Stomach (tissue), 4 donors: ENCODE results near the gene KDM4B.

Source experiments
- CTCF ChIP-seq, 7 experiments: fragments of 450-650 bp in 4 of 7; fragments of 200-600 bp in 3 of 7; sonication (generic) in 3 of 7; IDR thresholded peaks; one replicate each; pipeline ENCODE4 v1.5.1; 2016 to 2019; ENCODE audit warnings: antibody characterized with exemption in 7 of 7, control low read depth in 2 of 7, mild to moderate bottlenecking in 1 of 7
- EP300 ChIP-seq: sonication (generic); formaldehyde crosslinking; IDR thresholded peaks from one replicate; pipeline ENCODE4 v1.6.1; 2017; ENCODE audit warnings: antibody characterized with exemption
- POLR2AphosphoS5 ChIP-seq, 3 donors: sonication (generic); formaldehyde crosslinking; IDR thresholded peaks; one replicate each; pipeline ENCODE4 v1.6.1; 2016; ENCODE audit warnings: antibody characterized with exemption in 3 of 3

DNA sequence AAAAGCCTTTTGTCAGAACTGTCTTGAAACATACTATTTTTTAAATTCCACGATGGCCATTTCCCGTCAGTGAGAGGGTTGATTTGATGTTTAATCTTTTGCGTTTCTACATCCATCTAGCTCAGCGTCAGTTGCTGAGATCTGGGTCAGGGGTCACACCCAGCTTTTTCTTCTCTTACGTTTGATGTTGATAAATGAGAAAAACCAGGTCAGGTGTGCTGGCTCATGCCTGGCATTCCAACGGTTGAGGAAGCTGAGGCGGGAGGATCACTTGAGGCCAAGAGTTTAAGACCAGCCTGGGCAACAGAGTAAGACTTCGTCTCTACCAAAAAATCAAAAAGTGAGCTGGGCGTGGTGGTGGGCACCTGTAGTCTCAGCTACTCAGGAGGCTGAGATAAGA, 202.8 kb downstream of the KDM4B start:
- TF ChIP-seq CTCF (IDR thresholded peaks at IDR 0.05) (no peak), EP300 (no peak), POLR2AphosphoS5 (IDR thresholded peaks at IDR 0.05) (no peak)
